Vein endothelial cell (primary cell): ENCODE results near the gene CCNK. TPM values are rescaled to one million over a fixed set of nuclear protein-coding genes. Genes with fewer than 3 reads are reported as not detected.

ENCODE experiments used
- small RNA-seq: library from RNA; depleted of rRNA; stranded (forward); fragments of <200 nt; gene quantifications from one replicate; pipeline ENCODE3, GENCODE V24; 2012
- total RNA-seq: library from RNA; depleted of rRNA; stranded (reverse); fragments of >200 nt; gene quantifications from 2 replicates; pipeline ENCODE4 v1.2.3, GENCODE V29; 2012

Gene CCNK
- 38.5 and 39.8 TPM in 2 replicates for total RNA-seq

DNA sequence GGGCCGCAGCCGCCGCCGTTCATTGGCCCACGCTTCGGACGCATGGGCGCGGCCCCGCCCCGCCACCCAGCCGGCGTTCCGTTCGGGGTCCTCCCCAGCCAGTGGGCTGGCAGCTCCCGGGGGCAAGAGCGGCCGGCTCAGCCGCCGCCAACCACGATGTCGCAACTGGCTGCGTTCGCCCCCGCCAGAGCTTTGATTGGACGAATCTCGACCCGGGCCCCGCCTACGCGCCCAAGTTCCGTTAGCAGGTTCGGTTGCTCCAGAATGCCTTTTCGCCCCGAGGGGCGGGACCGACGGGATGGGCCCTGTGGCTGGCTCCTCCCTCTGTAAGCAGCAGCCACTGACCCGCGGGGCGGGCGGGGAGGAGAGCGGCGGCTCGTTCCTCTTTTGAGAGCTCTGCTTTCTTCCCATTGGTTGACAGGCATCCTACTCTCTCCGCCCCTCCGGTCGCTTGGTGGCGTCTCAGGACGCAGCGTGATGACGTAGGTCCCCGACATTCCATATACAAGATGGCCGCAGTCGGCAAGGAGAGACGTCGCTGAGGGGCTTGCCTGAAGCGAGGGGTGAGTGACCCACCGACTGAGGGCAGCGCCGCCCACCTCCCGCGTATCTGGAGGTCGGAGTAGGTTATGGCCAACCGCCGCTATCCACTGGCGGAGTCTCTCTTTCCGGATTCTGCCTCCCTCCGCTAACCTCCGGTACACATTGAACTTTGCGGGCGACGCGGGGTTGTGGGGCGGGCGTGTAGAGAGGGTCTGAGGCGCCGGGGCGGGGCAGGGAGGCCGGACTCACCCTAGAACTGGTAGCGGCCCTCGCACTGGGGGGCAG lies at the start of gene CCNK:
CCNK (plus strand) TSS at position 493 of the 828 bp plus-strand sequence. CDS start 11,269 bp downstream, outside the sequence.

DNA sequence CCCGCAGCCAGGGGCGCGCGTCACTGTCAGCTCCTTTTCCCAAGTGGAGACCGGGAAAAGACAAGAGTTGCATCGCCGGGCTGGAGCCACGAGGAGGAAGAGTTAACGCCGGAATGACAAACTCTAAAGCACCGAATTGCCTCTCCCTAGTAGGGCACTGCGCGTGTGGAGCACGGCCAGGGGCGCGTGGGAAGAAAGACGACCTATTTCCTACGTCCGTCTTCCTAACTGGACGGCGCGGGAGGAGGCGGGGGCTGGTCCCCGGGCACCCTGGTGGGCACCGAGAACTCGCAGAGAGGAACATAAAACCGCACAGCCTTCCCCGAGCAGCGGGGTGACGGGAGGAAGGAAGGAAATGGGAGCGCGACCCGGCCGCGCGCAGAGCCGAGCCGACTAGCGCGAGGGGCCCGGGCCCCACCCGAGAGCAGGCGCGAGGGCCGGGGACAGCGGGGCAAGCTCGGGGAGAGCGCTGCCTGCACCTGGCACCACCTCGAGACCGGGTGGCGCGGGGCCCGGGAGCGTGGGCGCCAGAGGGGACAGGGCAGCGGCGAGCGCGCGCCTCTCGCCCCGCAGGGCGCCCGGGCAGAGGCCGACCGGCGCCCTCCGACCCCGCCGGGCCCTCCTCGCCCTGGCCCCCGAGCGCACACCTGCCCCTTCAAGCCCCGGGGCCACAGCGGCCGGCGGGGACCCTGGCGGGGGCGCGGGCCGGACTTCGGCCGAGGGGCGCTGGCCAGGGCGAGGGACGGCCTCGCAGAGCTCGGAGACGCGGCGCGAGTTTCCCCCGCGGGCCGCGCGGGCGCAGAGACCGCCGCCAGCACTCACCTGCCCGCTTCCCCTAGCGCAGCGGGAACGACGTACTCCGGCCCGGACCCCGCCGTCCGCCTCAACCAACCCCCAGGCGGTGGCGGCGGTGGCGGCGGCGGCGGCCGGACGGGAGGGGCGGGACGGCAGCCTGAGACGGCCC lies 1.0 kb upstream of the CCNK start, which contains the start of gene SETD3:
SETD3 (minus strand) TSS at position 954 of the 964 bp plus-strand sequence. CDS start 15,054 bp downstream, outside the sequence.

Small RNAs within 50 kb of the gene (small RNA-seq; reads per million reads assigned to genes)
- not detected for gene RNU6-91P

Other genes starting within 250 kb of the CCNK start
- 0.19 and 0.33 TPM in 2 replicates for gene BCL11B, start 209.2 kb upstream of the CCNK start, total RNA-seq
- 71.2 and 75.1 TPM in 2 replicates for gene SETD3, start 550 bp upstream of the CCNK start, total RNA-seq
- gene CCDC85C, start 122.8 kb downstream of the CCNK start, total RNA-seq = 24.6 and 36.3 TPM in 2 replicates
- gene HHIPL1, start 163.7 kb downstream of the CCNK start, total RNA-seq = 2.9 and 3.3 TPM in 2 replicates
- 0.19 TPM in 1 of 2 replicates, not detected in the other for gene CYP46A1, start 202.9 kb downstream of the CCNK start, total RNA-seq